NCI-H748 (cell line): ENCODE data around the gene ZDHHC13.

ENCODE experiments used
- DNase-seq: peaks from one replicate; lab custom pipeline; 2025; ENCODE audit not compliant: unreplicated experiment; lab: John Stamatoyannopoulos, UW

Gene ZDHHC13

DNA sequence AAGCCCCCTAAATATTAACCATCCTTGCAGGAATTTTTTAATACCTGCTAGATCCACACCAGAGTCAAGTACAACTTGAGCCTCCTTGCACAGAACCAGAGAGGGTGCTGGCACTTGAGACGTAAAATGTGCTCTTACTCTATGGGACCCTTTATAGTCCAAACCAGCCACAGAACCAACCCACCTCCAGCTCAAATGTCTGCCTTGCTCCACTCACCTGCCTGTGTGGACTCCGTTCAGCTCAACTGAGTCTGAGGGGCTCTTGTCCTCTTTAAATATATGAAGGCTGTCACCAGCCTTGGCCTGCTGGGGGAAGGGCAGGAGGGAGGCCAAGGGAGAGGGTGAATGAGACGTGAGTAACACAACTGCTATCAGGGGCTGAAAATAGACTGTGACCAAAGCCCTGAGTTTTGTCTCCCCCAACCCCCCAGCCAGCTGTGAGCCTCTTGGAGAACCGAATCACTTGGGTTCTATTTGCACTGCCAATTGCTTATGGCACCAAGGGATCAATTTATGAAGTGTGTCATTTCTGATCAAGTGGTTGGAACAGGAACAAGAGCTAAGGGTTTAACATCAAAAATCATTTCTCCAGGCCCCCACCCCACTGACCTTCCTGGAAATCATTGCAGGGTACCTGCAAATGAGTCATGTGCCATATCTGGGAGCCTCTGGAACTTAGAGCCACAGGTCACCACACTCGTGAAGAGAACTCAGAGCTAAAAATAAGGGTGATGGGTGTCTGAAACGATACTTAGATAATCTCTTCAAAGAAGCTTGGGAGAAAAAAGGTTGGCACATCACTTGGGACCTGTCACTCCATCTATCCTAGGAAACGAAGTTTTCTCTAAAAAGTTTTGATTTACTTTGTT lies 85.0 kb downstream of the ZDHHC13 start, which contains the start of gene CSRP3:
Gene CSRP3, minus strand, starts transcription at position 247 of the 869 bp plus-strand sequence. CDS start 9,535 bp downstream, outside the sequence.
- DNase-seq = no peak

- no peak for DNase-seq
These were observed 87.9 kb downstream of the ZDHHC13 start for GRCh38 chr11:19204836-19205235.

DNA sequence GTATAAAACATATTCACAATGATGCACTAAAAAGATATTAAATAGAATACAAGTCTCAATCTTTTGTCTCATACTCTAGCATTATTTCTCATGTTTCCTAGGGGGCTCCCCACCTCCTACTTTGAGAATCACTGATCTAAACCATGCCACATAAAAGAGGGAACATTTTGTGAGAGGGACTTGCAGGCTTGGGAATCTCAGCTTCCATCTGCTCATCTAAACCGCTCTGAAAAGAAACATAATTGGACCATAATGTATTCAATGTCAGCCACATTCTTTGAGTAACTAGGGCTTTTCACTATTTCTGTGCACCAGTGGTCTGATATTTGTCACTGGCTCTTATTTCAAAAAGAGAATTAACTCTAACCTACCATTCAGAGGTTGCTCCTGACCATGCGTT lies 91.2 kb downstream of the ZDHHC13 start:
- DNase-seq = no peak

GRCh38 chr11:19208959-19209546 lies 92.1 kb downstream of the ZDHHC13 start:
- no peak for DNase-seq

DNA sequence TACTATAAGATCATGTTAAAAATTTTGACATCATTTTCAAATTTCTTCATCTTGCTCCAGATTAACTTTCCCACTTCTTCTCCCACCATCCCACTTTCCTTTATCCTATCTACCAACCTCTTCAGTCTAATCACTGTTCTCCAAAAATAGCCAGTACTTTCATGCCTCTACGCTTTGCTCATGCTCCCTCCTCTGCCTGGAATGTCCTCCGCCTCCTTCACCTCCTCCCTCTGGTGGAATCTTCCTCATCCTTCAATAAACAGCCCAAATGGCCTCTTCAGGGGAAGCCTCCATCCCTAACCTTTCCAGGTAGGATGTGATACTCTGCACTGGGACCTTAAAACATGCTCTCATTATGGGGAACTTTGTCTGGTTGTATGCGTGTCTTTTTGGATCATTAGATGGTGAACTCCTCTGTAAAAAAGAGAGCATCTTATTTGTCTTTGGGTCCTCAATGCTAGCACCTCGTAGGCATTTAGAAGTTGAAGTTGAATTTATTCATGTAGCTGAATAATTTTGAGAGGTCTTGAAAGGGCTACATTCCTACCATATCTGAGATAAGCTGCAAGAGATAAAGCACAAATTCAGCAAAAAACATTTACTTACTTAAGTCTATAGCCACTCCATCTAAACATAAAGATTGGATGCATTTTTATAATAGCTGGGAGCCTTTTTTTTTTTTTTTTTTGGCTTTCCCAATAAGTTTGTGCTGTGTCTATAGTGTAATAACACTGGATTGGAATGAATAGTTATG lies 92.8 kb downstream of the ZDHHC13 start:
- DNase-seq = no peak

DNA sequence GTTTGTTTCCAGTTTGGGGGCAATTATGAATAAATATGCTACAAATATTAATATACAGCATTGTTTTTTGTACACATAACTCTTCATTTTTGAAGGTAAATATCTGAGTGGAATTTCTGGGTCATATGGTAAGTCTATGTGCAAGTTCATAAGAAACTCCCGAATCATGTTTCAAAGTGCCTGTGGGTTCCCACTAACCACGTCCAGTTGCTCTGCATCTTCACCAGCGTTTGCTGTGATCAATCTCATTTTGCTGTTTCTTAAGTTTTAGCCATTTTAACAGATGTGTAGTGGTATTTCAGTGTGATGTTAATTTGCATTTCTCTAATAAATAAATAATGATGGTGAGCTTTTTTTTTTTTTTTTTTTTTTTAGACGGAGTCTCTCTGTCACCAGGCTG lies 99.1 kb downstream of the ZDHHC13 start:
- no peak for DNase-seq

GRCh38 chr11:19216709-19217374 lies 99.9 kb downstream of the ZDHHC13 start:
- no peak for DNase-seq

GRCh38 chr11:19218216-19218615 lies 101.2 kb downstream of the ZDHHC13 start:
- DNase-seq = no peak

GRCh38 chr11:19218786-19219460 lies 102.0 kb downstream of the ZDHHC13 start:
- peak; percentile 22 for DNase-seq

DNA sequence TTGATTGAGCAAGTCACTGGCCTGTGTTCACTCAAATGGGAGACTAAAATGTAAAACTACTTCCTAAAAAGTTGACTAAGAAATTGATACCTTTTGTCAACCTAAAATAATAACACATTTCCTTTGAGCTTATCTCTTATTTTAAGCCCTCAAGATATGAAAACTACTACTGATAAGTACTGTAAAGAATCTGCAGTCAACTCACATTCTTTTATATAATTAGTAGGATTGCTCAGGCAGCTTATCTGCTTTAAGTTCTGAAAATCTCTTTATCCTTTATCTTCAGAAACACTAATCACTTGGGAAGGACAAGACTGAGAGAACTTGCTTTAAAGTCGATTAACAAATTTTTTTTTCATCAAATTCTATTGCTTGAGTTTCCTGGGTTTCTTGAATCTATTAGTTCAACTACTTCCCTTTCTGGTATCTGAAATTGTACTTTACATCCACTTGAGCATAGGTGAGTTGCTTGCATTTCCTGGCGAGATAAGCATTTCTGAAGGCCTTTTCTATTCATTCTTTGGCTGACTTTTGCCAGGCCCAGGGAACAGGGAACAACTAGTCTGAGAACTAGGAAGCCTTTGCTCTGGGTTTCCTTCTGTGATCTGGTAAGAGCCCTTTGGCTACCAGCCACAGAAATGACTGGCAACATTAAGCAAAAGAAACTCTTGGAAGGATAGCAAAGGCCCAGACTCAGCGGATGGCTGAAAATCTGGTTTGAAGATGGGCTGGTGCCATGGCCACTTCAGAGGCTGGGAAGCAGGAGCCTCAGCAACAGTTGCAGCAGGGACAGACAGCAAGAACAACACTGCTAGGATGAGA lies 104.1 kb downstream of the ZDHHC13 start:
- no peak for DNase-seq

DNA sequence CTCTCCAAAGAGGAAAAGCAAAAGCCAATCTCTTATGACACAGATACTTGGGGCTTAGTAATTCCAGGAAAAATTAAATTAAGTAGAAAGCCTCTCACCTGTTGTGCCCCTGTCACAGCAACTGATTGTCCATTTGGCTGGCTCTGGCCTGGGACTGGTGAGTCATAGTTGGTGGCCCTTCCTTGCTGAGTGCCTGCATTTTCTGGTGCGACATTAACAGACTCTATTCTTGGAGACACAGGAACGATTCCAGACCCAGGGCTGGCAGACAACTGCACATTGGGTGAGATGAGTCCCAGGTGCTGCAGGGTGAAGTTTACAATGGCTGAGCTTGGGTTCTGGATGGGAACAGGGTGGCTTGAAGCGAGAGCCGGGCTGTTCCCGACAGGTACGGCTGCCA lies 108.2 kb downstream of the ZDHHC13 start:
- DNase-seq = no peak

DNA sequence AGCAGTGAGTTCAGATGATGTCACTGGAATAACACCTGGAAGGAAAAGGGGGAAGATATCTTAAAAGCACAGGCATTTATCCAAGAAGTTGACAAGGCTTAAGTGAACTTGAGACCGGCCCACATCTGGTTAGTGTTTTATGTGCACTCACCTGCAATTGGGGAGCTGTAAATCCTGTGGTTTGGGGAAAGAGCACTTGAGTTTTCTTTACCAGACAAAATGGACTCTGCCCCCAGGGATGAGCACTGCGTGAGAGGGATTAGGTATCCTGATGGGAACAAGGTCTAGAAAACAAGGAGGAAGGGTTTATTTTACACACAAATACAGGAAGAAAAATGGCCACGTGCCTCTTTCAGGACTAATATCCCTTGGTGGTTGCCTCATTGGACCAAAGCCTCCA lies 108.6 kb downstream of the ZDHHC13 start:
- no peak for DNase-seq
